ENCODE results near the gene OSBPL3.

- no peak for TF ChIP-seq CTCF (IDR thresholded peaks at IDR 0.05)
- TF ChIP-seq POLR2A (IDR thresholded peaks at IDR 0.05): no peak
Observed at GRCh38 chr7:24820730-24821044, 159.3 kb downstream of the OSBPL3 start.

Measured in heart left ventricle (tissue), 13 donors.